Measurements from ENCODE around the gene USP12.

The USP12 gene

GRCh38 chr13:27182844-27183497 is 11.4 kb upstream of the USP12 start:
- DNase-seq: peak; percentile 89

DNA sequence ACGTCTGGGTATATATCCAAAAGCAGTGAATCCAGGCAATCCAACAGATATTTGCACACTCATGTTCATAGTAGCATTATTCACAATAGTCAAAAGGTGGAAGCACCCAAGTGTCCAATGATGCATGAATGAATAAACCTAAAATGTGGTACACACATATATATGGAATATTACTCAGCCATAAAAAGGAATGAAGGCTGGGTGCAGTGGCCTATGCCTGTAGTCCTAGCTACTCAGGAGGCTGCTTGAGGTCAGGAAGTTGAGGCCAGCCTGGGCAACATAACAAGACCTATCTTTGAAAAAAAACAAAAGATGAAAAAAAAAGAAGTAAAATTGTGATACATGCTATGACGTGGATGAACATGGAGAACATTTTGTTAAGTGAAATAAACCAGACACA is 10.4 kb upstream of the USP12 start:
- DNase-seq: no peak

GRCh38 chr13:27177852-27178251 is 6.2 kb upstream of the USP12 start:
- DNase-seq: no peak

- no peak for DNase-seq
Measured at GRCh38 chr13:27176470-27177410, 5.1 kb upstream of the USP12 start.

- peak; percentile 30 for DNase-seq
Measured at GRCh38 chr13:27174766-27175455, 3.3 kb upstream of the USP12 start.

GRCh38 chr13:27172495-27172842 is 858 bp upstream of the USP12 start:
- peak; percentile 21 for DNase-seq

- peak; percentile 91 for DNase-seq
Measured at GRCh38 chr13:27171827-27172494, 350 bp upstream of the USP12 start.

GRCh38 chr13:27170516-27171243 is 931 bp downstream of the USP12 start:
- DNase-seq: peak; percentile 46

DNA sequence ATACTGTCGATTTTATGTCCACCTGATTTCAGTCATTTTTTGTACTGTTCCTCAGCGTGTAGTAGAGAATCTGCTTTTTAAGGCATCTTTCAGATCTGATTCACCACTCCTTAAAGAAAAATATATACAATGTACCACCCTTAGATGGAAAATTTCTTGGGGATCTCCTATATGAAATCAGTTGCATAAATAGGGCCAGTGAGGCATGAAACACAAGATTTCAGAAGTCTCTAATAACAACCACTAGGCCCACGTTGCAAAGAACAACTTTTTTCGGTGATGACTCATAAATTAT is 1.4 kb downstream of the USP12 start:
- DNase-seq: peak; percentile 76

GRCh38 chr13:27168906-27169657 is 2.5 kb downstream of the USP12 start:
- DNase-seq: no peak

- DNase-seq: no peak
Measured at GRCh38 chr13:27168086-27168485, 3.5 kb downstream of the USP12 start.

DNA sequence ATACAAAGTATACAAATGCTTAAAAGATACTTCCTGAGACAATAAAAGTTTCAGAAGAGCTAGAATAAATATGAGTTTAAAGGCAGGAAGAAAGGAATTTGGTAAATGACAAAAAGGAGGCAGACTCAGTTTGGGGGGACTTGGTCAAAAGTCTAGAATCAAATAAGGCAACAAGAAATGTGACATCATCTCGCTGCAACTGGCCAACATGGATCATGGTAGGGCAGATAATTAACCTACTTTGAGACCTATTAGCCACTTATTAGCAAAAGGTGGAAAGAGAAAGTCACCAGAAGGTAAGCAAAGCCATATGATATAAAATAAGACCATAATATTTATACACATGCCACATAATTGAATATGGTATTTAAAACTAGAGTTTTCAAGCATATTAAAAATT is 5.3 kb downstream of the USP12 start:
- DNase-seq: no peak

DNA sequence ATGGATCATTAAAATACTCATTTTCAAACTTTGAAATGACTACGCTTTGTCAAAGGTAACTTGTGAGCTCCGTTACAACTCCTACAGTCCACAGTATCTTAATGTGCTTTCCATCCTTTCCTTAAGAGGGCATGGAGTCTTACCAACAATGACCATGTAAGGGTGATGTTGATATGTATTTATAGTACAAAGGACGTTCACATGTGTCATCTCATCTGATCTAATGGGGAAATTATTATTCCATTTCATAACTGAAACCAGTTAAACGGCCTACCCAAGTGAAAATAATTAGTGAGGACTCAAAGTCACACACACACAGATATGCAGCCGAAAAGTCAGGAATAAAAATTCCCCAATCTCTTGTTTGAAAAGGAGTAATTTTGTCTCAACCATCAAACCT is 9.6 kb downstream of the USP12 start:
- DNase-seq: peak; percentile 30

DNA sequence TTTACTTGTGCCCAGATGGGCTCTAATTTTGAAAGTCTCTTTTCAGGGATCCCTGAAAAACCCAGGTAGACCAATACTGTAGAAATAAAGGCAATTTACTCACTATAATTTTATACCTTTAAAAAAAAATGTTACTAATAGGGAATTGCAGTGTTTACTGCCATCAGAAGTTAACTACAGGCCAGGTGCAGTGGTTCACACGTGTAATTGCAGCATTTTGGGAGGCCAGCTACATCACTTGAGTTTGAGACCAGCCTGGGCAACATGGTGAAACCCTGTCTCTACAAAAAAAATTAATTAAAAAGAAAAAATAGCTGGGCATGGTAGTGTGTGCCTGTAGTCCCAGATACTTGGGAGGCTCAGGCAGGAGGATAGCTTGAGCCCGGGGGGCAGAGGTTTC is 10.2 kb downstream of the USP12 start:
- DNase-seq: no peak

DNA sequence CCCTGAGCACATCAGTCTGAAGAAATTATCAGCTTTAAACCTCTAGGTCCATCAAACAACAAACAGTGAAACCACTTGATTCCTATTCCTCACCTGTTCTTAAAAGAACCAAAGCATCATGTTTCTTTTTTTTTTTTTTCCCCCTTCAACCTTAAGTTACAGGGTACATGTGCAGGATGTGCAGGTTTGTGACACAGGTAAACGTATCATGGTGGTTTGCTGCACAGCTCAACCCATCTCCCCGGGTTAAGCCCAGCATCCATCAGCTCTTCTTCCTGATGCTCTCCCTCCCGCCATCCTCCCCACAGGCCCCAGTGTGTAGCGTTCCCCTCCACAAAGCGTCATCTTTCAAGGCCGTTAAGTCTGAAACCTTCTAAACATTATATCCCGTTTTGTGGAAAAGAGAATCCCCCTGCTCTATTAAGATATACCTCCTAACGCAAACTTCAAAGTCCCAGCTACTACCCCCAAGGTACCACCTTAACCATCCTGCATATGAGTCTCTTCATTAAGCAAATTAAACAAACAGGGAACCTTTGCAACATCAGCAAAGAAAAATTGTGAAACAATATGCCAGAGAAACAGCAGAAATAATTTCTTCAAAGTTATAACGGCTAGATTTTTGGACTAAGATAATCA is 10.8 kb downstream of the USP12 start:
- no peak for DNase-seq

- DNase-seq: no peak
Measured at GRCh38 chr13:27159806-27160563, 11.6 kb downstream of the USP12 start.

DNA sequence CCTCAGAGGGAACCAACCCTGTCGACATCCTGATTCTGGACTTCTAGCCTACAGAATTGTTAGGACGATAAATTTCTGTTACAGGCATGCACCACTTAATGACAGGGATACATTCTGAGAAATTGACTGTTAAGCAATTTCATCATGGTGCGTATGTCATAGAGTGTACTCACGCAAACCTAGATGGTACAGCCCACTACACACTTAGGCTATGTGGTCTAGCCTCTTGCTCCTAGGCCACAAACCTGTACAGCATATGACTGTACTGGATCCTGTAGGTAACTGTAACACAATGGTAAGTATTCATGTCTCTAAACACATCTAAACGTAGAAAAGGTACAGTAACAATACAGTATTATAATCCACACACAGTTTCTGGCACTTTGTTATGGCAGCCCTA is 13.3 kb downstream of the USP12 start:
- no peak for DNase-seq

GRCh38 chr13:27151798-27152599 is 19.6 kb downstream of the USP12 start:
- DNase-seq: no peak

DNA sequence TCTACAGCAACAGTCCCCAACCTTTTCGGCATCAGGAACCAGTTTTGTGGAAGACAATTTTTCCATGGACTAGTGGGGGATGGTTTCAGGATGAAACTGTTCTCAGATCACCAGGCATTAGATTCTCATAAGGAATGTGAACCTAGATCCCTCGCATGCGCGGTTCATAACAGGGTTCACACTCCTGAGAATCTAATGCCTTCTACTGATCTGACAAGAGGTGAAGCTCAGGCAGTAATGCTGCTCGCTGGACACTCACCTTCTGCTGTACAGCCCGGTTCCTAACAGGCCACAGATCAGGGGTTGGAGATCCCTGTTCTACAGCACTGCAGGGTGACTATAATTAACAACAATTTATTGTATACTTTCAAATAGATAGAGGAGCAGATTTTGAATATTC is 21.9 kb downstream of the USP12 start:
- no peak for DNase-seq

GRCh38 chr13:27148900-27149299 is 22.7 kb downstream of the USP12 start:
- DNase-seq: no peak

All from HCEC 1CT (cell line).